HepG2 (cell line): Measurements from ENCODE around the gene AZU1. TPM values are rescaled to one million over a fixed set of nuclear protein-coding genes. Genes with fewer than 3 reads are reported as not detected.

Experiments
- AGO1 ChIP-seq: fragments of 200-400 bp; formaldehyde crosslinking; IDR thresholded peaks from 2 replicates; pipeline ENCODE4 v1.6.1; 2017; ENCODE audit warnings: mild to moderate bottlenecking, low read depth, low read length, moderate library complexity; ENCODE audit not compliant: poor library complexity, severe bottlenecking
- HNF4G ChIP-seq, 2 experiments: sonication (generic) in 1 of 2; formaldehyde crosslinking in 1 of 2; IDR thresholded peaks; 2 replicates each; pipeline versions ENCODE4 v1.4.0 to v1.6.1; 2011 to 2020; ENCODE audit warnings: borderline replicate concordance in 2 of 2, low read depth in 2 of 2, mild to moderate bottlenecking in 2 of 2, low read length in 1 of 2, missing genetic modification reagents in 1 of 2, moderate library complexity in 1 of 2
- MXD1 ChIP-seq: sonication (generic); formaldehyde crosslinking; IDR thresholded peaks from 2 replicates; pipeline ENCODE4 v1.4.0; 2020; ENCODE audit warnings: mild to moderate bottlenecking, missing genetic modification reagents
- RAD21 ChIP-seq: fragments of 450-650 bp; formaldehyde crosslinking; IDR thresholded peaks from 2 replicates; pipeline ENCODE4 v1.5.0; 2020; ENCODE audit warnings: mild to moderate bottlenecking
- REL ChIP-seq: sonication (generic); formaldehyde crosslinking; conservative IDR thresholded peaks from 2 replicates; pipeline ENCODE4 v1.8.0; 2022; ENCODE audit warnings: mild to moderate bottlenecking, missing genetic modification reagents, moderate library complexity
- RERE ChIP-seq: IDR thresholded peaks from 2 replicates; pipeline ENCODE4 v1.6.1; 2016; ENCODE audit warnings: low read depth, missing genetic modification reagents, missing compliant biosample characterization
- REST ChIP-seq, 2 experiments: IDR thresholded peaks; 2 replicates each; pipeline ENCODE4 v1.6.1; 2011 to 2012; ENCODE audit warnings: low read length in 2 of 2, borderline replicate concordance in 1 of 2, low read depth in 1 of 2, mild to moderate bottlenecking in 1 of 2, moderate library complexity in 1 of 2
- SKI ChIP-seq: fragments of 450-650 bp; IDR thresholded peaks from one replicate; pipeline ENCODE4 v1.6.1; 2018; ENCODE audit warnings: mild to moderate bottlenecking; ENCODE audit not compliant: partially characterized antibody
- TBX2 ChIP-seq: sonication (generic); formaldehyde crosslinking; IDR thresholded peaks from 2 replicates; pipeline ENCODE4 v1.5.0; 2020; ENCODE audit warnings: missing genetic modification reagents, mild to moderate bottlenecking, borderline replicate concordance
- ZBTB2 ChIP-seq: sonication (generic); formaldehyde crosslinking; IDR thresholded peaks from 2 replicates; pipeline ENCODE4 v1.8.0; 2022; ENCODE audit warnings: low read depth, missing genetic modification reagents
- ZNF138 ChIP-seq: sonication (generic); formaldehyde crosslinking; IDR thresholded peaks from 2 replicates; pipeline ENCODE4 v1.5.0; 2020; ENCODE audit warnings: mild to moderate bottlenecking, low read depth, missing genetic modification reagents
- ZNF260 ChIP-seq: sonication (generic); formaldehyde crosslinking; IDR thresholded peaks from 2 replicates; pipeline ENCODE4 v1.4.0; 2020; ENCODE audit warnings: missing genetic modification reagents, low read depth, mild to moderate bottlenecking, borderline replicate concordance
- ZNF441 ChIP-seq: sonication (generic); formaldehyde crosslinking; IDR thresholded peaks from 2 replicates; pipeline ENCODE4 v1.7.0; 2021; ENCODE audit warnings: missing genetic modification reagents, borderline replicate concordance
- ZNF772 ChIP-seq: sonication (generic); formaldehyde crosslinking; IDR thresholded peaks from 2 replicates; pipeline ENCODE4 v1.5.0; 2020; ENCODE audit warnings: mild to moderate bottlenecking, missing genetic modification reagents
- ZNF878 ChIP-seq: sonication (generic); formaldehyde crosslinking; IDR thresholded peaks from 2 replicates; pipeline ENCODE4 v1.8.1; 2023; ENCODE audit warnings: mild to moderate bottlenecking, missing genetic modification reagents, moderate library complexity
- polyA plus RNA-seq, 8 experiments: library from polyadenylated mRNA; depleted of rRNA in 3 of 8; stranded (reverse) in 7 of 8; unstranded in 1 of 8; fragments of >200 nt; fragmentation: Illumina TruSeq in 4 of 8; extraction: Trizol in 4 of 8; gene quantifications; 2 replicates each; pipeline versions ENCODE4 v1.2.1 to v1.2.3, GENCODE V29; 2011 to 2016; ENCODE audit warnings: low read depth in 4 of 8, missing spikeins in 1 of 8, mixed read lengths in 1 of 8; ENCODE audit not compliant: insufficient read depth in 1 of 8
- total RNA-seq, 5 experiments: library from RNA; depleted of rRNA; stranded (reverse); fragments of >200 nt; fragmentation: Illumina TruSeq; extraction: Trizol; gene quantifications; 2 replicates each; pipeline ENCODE4 v1.2.3, GENCODE V29; 2016; ENCODE audit warnings: low read depth in 1 of 5

Gene AZU1
- total and polyA plus RNA-seq, 2 of the 13 experiments (the other 11 are each of a cell fraction or from before 2014, with no cell fraction given) = not detected

- TF ChIP-seq REST (IDR thresholded peaks at IDR 0.05; ENCODE audit: borderline replicate concordance in 1 of 2, low read depth in 1 of 2, low read length in 2 of 2) (peak in 1 of 2 experiments; percentile 9; a peak in 2 of 4 replicates), ZNF138 (CRISPR knock-in tag) (peak; percentile 44; the same call in 1 of the 2 replicates), ZNF441 (CRISPR knock-in tag) (0 out of 2 replicates have a peak, but pooled peaks have one; percentile 13), SKI (no peak), MXD1 (peak; percentile 31; the same call in 1 of the 2 replicates), ZBTB2 (CRISPR knock-in tag) (peak; percentile 69; the same call in 1 of the 2 replicates), HNF4G (IDR thresholded peaks at IDR 0.05; ENCODE audit: borderline replicate concordance, low read depth, low read length) (peak; percentile 70; the same call in 1 of the 2 replicates), HNF4G (CRISPR knock-in tag; IDR thresholded peaks at IDR 0.05; ENCODE audit: borderline replicate concordance, low read depth) (0 out of 2 replicates have a peak, but pooled peaks have one; percentile 50), AGO1 (peak; percentile 84), ZNF878 (CRISPR knock-in tag) (0 out of 2 replicates have a peak, but pooled peaks have one; percentile 21), REL (CRISPR knock-in tag) (0 out of 2 replicates have a peak, but pooled peaks have one; percentile 39), RAD21 (CRISPR knock-in tag) (peak; percentile 56; the same call in 1 of the 2 replicates), ZNF260 (no peak), TBX2 (CRISPR knock-in tag) (0 out of 2 replicates have a peak, but pooled peaks have one; percentile 2), RERE (CRISPR knock-in tag) (no peak), ZNF772 (CRISPR knock-in tag) (no peak)
Observed at GRCh38 chr19:797528-798414, 29.9 kb upstream of the AZU1 start (continued).
